NCI-H2081 treated with DMSO at 0.1 percent for 48 hours (cell line): ENCODE data around the gene GPR15LG.

Experiments used
- DNase-seq: peaks from one replicate; lab custom pipeline; 2025; lab: John Stamatoyannopoulos, UW

The GPR15LG gene

GRCh38 chr10:84214612-84215235 is 41.1 kb downstream of the GPR15LG start:
- no peak for DNase-seq

DNA sequence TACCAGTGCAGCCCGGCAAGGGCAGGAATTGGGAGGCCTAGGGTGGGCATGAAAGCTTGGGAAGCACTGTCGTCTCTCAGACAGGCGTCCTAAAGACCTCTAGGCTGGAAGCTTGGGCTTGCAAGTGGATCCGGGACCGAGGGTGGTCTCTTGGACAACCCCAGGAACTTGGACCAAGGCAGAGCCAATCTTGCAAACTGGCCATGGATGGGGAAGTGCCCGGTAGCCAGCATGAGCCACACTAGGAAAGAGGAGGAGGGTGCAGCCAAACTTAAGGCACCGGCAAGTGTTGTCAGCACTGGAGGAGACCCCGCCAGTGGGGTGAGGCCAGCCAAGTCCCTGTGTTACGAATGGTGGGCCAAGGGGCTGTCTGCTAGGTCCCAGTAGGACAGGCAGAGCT is 43.2 kb downstream of the GPR15LG start:
- DNase-seq = no peak

- DNase-seq = no peak
Observed at GRCh38 chr10:84217746-84218145, 44.1 kb downstream of the GPR15LG start.

DNA sequence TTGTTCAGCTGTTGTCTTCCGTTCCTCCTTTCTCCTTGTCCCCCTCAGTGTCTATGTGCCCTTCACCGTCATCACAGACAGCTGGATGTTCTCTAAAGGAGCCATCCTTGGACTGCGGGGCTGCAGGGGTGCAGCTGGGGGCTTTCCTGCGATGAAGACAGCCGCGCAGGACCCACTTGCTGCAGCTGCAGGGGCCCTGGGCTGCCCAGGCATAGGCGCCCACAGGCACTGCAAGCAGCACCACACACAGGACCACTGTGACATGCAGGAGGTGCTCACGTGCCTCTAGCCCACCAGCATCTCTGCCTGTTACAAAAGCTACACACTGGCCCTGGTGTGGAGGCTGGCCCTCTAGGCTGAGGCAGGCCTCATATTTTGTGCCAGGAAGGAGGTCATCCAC is 48.3 kb downstream of the GPR15LG start:
- no peak for DNase-seq

DNA sequence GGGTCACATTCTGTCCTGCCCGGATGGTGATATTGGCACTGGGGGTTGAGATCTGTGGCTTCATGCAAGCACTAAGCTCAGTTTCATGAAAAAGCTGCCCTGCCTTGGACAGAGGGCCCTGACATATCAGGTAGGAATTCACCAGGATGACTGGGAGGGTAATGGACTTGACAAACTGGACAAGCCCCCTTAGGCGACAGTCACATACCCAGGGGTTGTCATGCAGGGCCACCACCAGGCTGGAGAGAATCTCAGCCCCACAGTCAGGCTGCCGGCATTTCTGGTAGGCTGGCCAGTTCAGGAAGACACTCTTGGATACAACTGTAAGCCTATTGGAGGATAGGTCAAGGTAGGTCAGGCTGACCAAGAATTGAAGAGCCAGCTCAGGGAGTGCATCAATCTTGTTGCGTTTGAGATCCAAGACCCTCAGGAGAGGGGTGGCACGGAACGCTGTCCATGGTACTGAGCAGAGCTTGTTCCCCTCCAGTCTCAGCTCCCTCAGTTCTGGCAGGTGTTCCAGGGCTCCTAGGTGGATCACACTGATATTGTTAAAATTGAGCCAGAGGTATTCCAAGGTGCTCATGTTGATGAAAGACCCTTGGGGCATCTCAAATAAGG is 50.9 kb downstream of the GPR15LG start:
- DNase-seq = no peak

- no peak for DNase-seq
Observed at GRCh38 chr10:84225427-84226173, 52.0 kb downstream of the GPR15LG start, which contains the start of gene LRIT2. Gene LRIT2 (minus strand): TSS chr10:84225544. CDS start chr10:84225520, 24 bp downstream.

GRCh38 chr10:84226616-84227015 is 53.0 kb downstream of the GPR15LG start:
- no peak for DNase-seq

- DNase-seq = no peak
Observed at GRCh38 chr10:84227810-84228209, 54.2 kb downstream of the GPR15LG start.

DNA sequence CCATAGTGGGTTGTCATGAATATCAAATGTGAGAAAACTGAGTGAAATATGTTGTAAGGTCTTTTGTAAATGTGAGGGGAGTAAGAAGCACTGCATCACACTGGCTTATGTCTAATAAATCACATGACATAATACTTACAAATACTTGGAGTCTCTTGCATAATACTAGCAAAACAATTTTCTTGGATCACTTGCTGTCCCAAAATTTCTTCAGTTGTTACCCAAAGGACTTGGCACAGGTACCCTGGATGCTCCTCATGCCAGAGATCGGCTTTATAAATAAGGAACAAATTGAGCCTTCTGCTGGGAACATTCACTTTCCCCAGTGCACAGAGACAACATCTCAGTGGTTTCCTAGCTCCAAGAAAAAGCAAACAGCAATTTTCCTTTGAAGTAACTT is 56.8 kb downstream of the GPR15LG start:
- no peak for DNase-seq

GRCh38 chr10:84232376-84232775 is 58.8 kb downstream of the GPR15LG start:
- no peak for DNase-seq

DNA sequence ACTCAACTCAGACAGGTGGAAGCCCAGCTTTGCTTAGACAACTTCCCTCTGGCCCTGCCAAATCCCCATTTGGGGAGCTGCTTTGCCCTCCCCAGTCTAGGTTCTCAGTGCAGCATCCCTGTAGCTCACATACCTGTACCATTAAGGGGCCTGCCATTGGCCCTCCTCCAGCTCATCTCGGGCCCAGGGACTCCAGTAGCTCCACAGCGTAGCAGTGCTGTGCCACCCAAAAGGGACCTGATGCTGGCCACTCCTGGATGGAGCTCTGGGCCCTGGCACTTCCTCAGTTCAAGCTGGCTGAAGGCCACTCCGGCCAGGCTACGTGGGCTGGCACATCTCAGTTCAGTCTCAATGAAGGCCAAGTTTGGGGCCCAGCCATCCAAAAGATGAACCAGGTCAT is 60.3 kb downstream of the GPR15LG start:
- no peak for DNase-seq

- no peak for DNase-seq
Observed at GRCh38 chr10:84234479-84234878, 60.9 kb downstream of the GPR15LG start.
